HG02798 (cell line): Measurements from ENCODE around the gene CDK17.

Experiments used
- ATAC-seq: cut with Tn5 transposase; IDR thresholded peaks from one replicate; pipeline ENCODE4 v1.9.1; 2021; ENCODE audit warnings: mild to moderate bottlenecking; ENCODE audit not compliant: unreplicated experiment, poor library complexity

The CDK17 gene

GRCh38 chr12:96247563-96247962, 152.7 kb downstream of the CDK17 start:
- no peak for ATAC-seq

- ATAC-seq, result no peak
Measured at GRCh38 chr12:96246926-96247505, 153.2 kb downstream of the CDK17 start.

- ATAC-seq, result no peak
Measured at GRCh38 chr12:96244826-96245225, 155.4 kb downstream of the CDK17 start.

GRCh38 chr12:96242597-96242996, 157.6 kb downstream of the CDK17 start:
- ATAC-seq, result no peak

GRCh38 chr12:96241846-96242256, 158.4 kb downstream of the CDK17 start:
- no peak for ATAC-seq

- no peak for ATAC-seq
Measured at GRCh38 chr12:96241431-96241830, 158.8 kb downstream of the CDK17 start.

- no peak for ATAC-seq
Measured at GRCh38 chr12:96240656-96241055, 159.6 kb downstream of the CDK17 start.

GRCh38 chr12:96239711-96240635, 160.3 kb downstream of the CDK17 start:
- ATAC-seq, result no peak

GRCh38 chr12:96238336-96239047, 161.7 kb downstream of the CDK17 start:
- ATAC-seq, result no peak

GRCh38 chr12:96237465-96238077, 162.7 kb downstream of the CDK17 start:
- no peak for ATAC-seq

GRCh38 chr12:96237035-96237434, 163.2 kb downstream of the CDK17 start:
- no peak for ATAC-seq

- no peak for ATAC-seq
Measured at GRCh38 chr12:96236221-96236822, 163.9 kb downstream of the CDK17 start.

GRCh38 chr12:96235484-96235826, 164.8 kb downstream of the CDK17 start:
- no peak for ATAC-seq

GRCh38 chr12:96234591-96235483, 165.4 kb downstream of the CDK17 start:
- no peak for ATAC-seq

- ATAC-seq, result no peak
Measured at GRCh38 chr12:96233939-96234461, 166.2 kb downstream of the CDK17 start.

- ATAC-seq, result no peak
Measured at GRCh38 chr12:96233168-96233567, 167.1 kb downstream of the CDK17 start.

GRCh38 chr12:96230646-96231045, 169.6 kb downstream of the CDK17 start:
- ATAC-seq, result no peak

GRCh38 chr12:96228566-96229248, 171.5 kb downstream of the CDK17 start:
- no peak for ATAC-seq
